Neuron (in vitro differentiated cells): ENCODE results near the gene ZNF416.

Experiments
- H2AFZ ChIP-seq: one replicate; pipeline ENCODE4 v1.6.1; 2013; ENCODE audit warnings: low read depth, mild to moderate bottlenecking, inconsistent platforms, low read length, moderate library complexity
- H3K27me3 ChIP-seq: one replicate; pipeline ENCODE4 v1.6.1; 2013; ENCODE audit warnings: low read length; ENCODE audit not compliant: insufficient read depth
- H3K36me3 ChIP-seq: one replicate; pipeline ENCODE4 v1.6.1; 2013; ENCODE audit warnings: low read length; ENCODE audit not compliant: insufficient read depth
- H3K4me1 ChIP-seq: one replicate; pipeline ENCODE4 v1.6.1; 2013; ENCODE audit warnings: low read length; ENCODE audit not compliant: insufficient read depth
- H3K4me3 ChIP-seq: 2 replicates; pipeline ENCODE4 v1.5.1; 2013; ENCODE audit warnings: mild to moderate bottlenecking, low read length, moderate library complexity
- H3K9me3 ChIP-seq: one replicate; pipeline ENCODE4 v1.6.1; 2013; ENCODE audit warnings: low read length

ZNF416 gene

DNA sequence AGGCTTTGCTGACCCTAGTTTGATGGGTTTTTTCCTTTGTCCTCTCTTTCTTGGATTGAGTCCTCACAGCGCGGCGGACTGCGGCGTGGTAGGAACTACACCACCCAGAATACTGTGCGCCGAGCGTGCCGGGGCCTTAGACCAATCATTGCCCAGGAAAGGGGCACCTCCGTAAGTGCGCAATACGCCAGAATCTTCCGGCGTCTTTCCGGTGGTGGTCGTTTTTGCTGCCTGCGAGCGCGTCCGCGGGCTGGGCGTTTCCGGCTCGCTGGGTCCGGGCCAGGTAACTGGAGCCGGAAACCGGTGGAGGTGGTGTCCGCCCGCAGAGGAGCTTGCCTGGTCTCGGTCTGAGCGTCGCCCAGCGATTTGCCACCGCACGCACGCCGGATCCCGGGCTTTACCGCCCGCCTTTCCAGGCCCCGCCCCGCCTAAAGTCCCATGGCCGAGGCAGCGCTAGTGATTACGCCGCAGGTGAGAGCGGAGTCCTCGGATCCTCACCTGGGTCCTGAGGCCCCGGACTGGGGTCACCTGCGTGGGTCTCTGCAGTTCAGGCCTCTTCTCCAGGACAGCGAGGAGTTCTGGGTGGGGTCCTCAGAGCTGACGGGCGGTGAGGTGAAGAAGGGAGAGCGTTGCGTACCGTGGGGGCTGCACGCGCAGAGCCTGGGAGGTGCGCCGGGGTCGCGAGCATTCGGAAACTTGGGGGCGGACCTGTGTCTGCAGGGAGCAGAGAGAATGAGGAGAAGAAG, 51.4 kb downstream of the ZNF416 start, which contains the start of gene ZNF549:
Gene ZNF549 (plus strand): TSS at position 221 of the 746 bp plus-strand sequence. CDS start 218 bp downstream, at position 439.
- Histone ChIP-seq H3K9me3 (peaks cover 9% of the 10 kb centered on the region), H3K4me3 (peak within 1 kb of the TSS; percentile 95), H3K27me3 (no peaks in the 10 kb centered on the region), H3K36me3 (peaks cover 15% of the 10 kb centered on the region), H2AFZ (peak within 1 kb of the TSS; percentile 56), H3K4me1 (peaks cover 9% of the 10 kb centered on the region)
